ENCODE measurements around the gene MPDZ.

The MPDZ gene

DNA sequence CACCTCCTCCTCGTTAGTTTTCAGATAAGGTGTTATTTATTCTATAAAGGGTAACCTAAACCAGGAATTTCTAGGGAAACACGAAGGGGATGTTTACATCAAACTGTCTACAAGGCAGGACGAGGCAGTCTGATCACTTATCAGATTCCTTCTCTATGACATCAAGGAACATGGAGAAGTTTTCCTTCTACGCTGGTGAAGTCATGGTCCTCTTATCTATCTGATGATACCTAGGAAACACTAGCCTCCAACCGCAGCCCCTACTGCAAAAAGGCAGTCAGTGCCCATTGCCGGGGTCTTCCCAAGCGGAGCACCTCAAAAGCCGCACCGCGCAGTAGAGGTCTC, 1.5 kb downstream of the MPDZ start:
- Histone ChIP-seq H3K27me3 (ENCODE audit: low read length) (no peaks in the 10 kb centered on the region), H3K79me2 (ENCODE audit: insufficient read depth, low read length) (no peaks in the 10 kb centered on the region), H3K27ac (ENCODE audit: low read depth, low read length) (no peak overlapping the region), H4K20me1 (ENCODE audit: low read depth, low read length) (no peaks in the 10 kb centered on the region), H3K4me2 (ENCODE audit: low read depth, low read length, poor library complexity, severe bottlenecking) (no peak overlapping the region), H3K36me3 (ENCODE audit: low read length) (no peaks in the 10 kb centered on the region), H2AFZ (ENCODE audit: low read depth, low read length, severe bottlenecking) (no peak overlapping the region), H3K9me2 (replicated peaks; ENCODE audit: insufficient read depth, low read length) (no peaks in the 10 kb centered on the region), H3K9me3 (ENCODE audit: insufficient read depth, low read length) (no peaks in the 10 kb centered on the region), H3K4me3 (ENCODE audit: insufficient read depth, low read length, poor library complexity, severe bottlenecking) (no peak overlapping the region), H3F3A (ENCODE audit: insufficient read depth) (no peaks in the 10 kb centered on the region), H3K9ac (ENCODE audit: low read length) (no peak overlapping the region)
- TF ChIP-seq, protein P1, sequence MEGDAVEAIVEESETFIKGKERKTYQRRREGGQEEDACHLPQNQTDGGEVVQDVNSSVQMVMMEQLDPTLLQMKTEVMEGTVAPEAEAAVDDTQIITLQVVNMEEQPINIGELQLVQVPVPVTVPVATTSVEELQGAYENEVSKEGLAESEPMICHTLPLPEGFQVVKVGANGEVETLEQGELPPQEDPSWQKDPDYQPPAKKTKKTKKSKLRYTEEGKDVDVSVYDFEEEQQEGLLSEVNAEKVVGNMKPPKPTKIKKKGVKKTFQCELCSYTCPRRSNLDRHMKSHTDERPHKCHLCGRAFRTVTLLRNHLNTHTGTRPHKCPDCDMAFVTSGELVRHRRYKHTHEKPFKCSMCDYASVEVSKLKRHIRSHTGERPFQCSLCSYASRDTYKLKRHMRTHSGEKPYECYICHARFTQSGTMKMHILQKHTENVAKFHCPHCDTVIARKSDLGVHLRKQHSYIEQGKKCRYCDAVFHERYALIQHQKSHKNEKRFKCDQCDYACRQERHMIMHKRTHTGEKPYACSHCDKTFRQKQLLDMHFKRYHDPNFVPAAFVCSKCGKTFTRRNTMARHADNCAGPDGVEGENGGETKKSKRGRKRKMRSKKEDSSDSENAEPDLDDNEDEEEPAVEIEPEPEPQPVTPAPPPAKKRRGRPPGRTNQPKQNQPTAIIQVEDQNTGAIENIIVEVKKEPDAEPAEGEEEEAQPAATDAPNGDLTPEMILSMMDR (IDR thresholded peaks at IDR 0.05; ENCODE audit: insufficient read depth, low read length, poor library complexity, severe bottlenecking) = no peak
- no peak for TF ChIP-seq EZH2phosphoT487 (conservative IDR thresholded peaks at IDR 0.05; ENCODE audit: low read length)

DNA sequence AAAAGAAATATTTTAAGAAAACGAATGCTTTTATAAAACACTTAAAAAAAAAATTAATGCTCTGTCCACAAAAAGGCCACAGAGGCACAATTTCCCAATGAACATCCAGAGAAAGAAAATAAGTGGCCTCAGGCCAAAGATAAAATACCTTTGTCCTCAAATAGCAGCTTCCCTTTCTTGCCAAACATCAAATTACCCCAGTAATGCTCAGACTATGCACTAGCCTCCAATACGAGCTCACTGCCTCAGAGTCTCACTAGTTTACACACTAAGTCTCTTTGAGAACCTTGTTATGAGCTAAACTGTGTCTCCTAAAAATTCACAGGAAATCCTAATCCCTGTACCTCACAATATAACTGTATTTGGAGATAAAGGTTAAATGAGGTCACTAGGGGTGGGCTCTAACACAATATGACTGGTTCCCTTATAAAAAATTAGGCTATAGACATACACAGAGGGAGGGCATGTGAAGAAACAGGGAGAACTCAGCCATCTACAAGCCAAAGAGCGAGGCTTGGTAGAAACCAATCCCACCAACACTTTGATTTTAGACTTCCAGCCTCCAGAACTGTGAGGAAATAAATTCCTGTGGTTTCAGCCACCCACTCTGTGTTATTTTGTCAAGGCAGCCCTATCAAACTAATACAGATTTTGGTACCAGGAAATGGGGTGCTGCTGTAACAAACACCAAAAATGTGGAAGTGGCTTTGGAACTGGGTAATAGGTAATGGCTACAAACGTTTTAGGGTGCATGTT, 4.4 kb downstream of the MPDZ start:
- Histone ChIP-seq H3K79me2 (ENCODE audit: insufficient read depth, low read length) (no peaks in the 10 kb centered on the region), H3K27ac (ENCODE audit: low read depth, low read length) (no peak overlapping the region)

DNA sequence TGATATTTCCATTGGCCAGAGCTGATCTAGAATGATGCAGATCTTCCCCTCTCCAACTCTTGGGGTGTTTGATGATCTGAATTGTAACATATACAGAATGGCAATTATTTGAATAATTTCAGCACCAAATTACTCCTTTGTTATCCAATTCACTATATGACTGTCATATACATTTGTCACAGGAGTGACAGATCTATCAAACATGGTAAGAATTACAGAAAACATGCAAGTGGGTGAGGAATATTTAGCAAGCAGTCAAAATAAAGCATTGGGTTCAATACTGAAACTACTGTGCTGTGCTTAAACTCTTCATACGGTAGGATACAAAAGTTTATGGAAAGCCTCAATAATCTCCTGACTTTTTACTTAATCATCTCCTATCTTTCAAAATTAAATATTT, 8.8 kb downstream of the MPDZ start:
- H3K27me3 ChIP-seq (ENCODE audit: low read length) = no peaks in the 10 kb centered on the region
- no peaks in the 10 kb centered on the region for H3K9me2 ChIP-seq (replicated peaks; ENCODE audit: insufficient read depth, low read length)
- no peaks in the 10 kb centered on the region for H3F3A ChIP-seq (ENCODE audit: insufficient read depth)
- H3K9ac ChIP-seq (ENCODE audit: low read length) = no peak overlapping the region
- no peak overlapping the region for H2AFZ ChIP-seq (ENCODE audit: low read depth, low read length, severe bottlenecking)
- no peak overlapping the region for H3K27ac ChIP-seq (ENCODE audit: low read depth, low read length)
- H3K9me3 ChIP-seq (ENCODE audit: insufficient read depth, low read length) = no peaks in the 10 kb centered on the region
- TF ChIP-seq EZH2phosphoT487 (conservative IDR thresholded peaks at IDR 0.05; ENCODE audit: low read length) = no peak
- TF ChIP-seq, protein P1 (IDR thresholded peaks at IDR 0.05; ENCODE audit: insufficient read depth, low read length, poor library complexity, severe bottlenecking) = no peak
- no peaks in the 10 kb centered on the region for H3K36me3 ChIP-seq (ENCODE audit: low read length)
- no peaks in the 10 kb centered on the region for H4K20me1 ChIP-seq (ENCODE audit: low read depth, low read length)
- H3K79me2 ChIP-seq (ENCODE audit: insufficient read depth, low read length) = no peaks in the 10 kb centered on the region
- no peak overlapping the region for H3K4me3 ChIP-seq (ENCODE audit: insufficient read depth, low read length, poor library complexity, severe bottlenecking)
- H3K4me2 ChIP-seq (ENCODE audit: low read depth, low read length, poor library complexity, severe bottlenecking) = no peak overlapping the region

More for the DNA sequence above, 4.4 kb downstream of the MPDZ start:
- Histone ChIP-seq H3K9me2 (replicated peaks; ENCODE audit: insufficient read depth, low read length) (no peaks in the 10 kb centered on the region), H3F3A (ENCODE audit: insufficient read depth) (no peaks in the 10 kb centered on the region), H3K9ac (ENCODE audit: low read length) (no peak overlapping the region), H3K4me2 (ENCODE audit: low read depth, low read length, poor library complexity, severe bottlenecking) (no peak overlapping the region), H4K20me1 (ENCODE audit: low read depth, low read length) (no peaks in the 10 kb centered on the region), H3K36me3 (ENCODE audit: low read length) (no peaks in the 10 kb centered on the region), H3K27me3 (ENCODE audit: low read length) (no peaks in the 10 kb centered on the region), H3K9me3 (ENCODE audit: insufficient read depth, low read length) (no peaks in the 10 kb centered on the region), H2AFZ (ENCODE audit: low read depth, low read length, severe bottlenecking) (no peak overlapping the region), H3K4me3 (ENCODE audit: insufficient read depth, low read length, poor library complexity, severe bottlenecking) (no peak overlapping the region)
- no peak for TF ChIP-seq EZH2phosphoT487 (conservative IDR thresholded peaks at IDR 0.05; ENCODE audit: low read length)
- TF ChIP-seq, protein P1 (IDR thresholded peaks at IDR 0.05; ENCODE audit: insufficient read depth, low read length, poor library complexity, severe bottlenecking) = no peak

Measured in SU-DHL-6 (cell line).